GM23338 (cell line): ENCODE data around the gene FHAD1. TPM values are rescaled to one million over a fixed set of nuclear protein-coding genes. Genes with fewer than 3 reads are reported as not detected.
A peak's percentile ranks its signal among the peaks of the same experiment; 100 is the strongest.

Experiments used
- ATAC-seq: fragments of 200-7000 bp; cut with Tn5 transposase; 3 replicates; pipeline ENCODE4 v1.9.1; 2020
- DNase-seq: peaks from one replicate; pipeline ENCODE4 v3.0.0-alpha.2; 2015; ENCODE audit warnings: low spot score
- H2AFZ ChIP-seq: fragments of 200-600 bp; sonication (generic); 2 replicates; pipeline ENCODE4 v1.8.0; 2016; ENCODE audit warnings: antibody characterized with exemption, mild to moderate bottlenecking, moderate library complexity
- H3F3A ChIP-seq: fragments of 200-600 bp; sonication (generic); replicated peaks from 2 replicates; pipeline ENCODE4 v1.8.0; 2017; ENCODE audit warnings: antibody characterized with exemption, mixed run types, low read depth
- H3K27ac ChIP-seq: fragments of 200-600 bp; sonication (generic); 2 replicates; pipeline ENCODE4 v1.6.1; 2016; ENCODE audit warnings: low read depth
- H3K27me3 ChIP-seq: fragments of 200-600 bp; sonication (generic); 2 replicates; pipeline ENCODE4 v1.8.0; 2016; ENCODE audit warnings: mild to moderate bottlenecking, mixed run types, moderate library complexity; ENCODE audit not compliant: insufficient read depth
- H3K36me3 ChIP-seq: fragments of 200-600 bp; sonication (generic); 2 replicates; pipeline ENCODE4 v1.8.0; 2016; ENCODE audit warnings: mild to moderate bottlenecking; ENCODE audit not compliant: insufficient read depth
- H3K4me1 ChIP-seq: fragments of 200-600 bp; sonication (generic); 2 replicates; pipeline ENCODE4 v1.8.0; 2016; ENCODE audit warnings: mild to moderate bottlenecking, moderate library complexity; ENCODE audit not compliant: insufficient read depth
- H3K4me2 ChIP-seq: fragments of 200-600 bp; sonication (generic); 2 replicates; pipeline ENCODE4 v1.7.1; 2017; ENCODE audit warnings: mixed run types
- H3K4me3 ChIP-seq: fragments of 200-600 bp; sonication (generic); 2 replicates; pipeline ENCODE4 v1.6.1; 2016; ENCODE audit warnings: mixed run types
- H3K79me2 ChIP-seq: fragments of 200-600 bp; sonication (generic); replicated peaks from 2 replicates; pipeline ENCODE4 v1.8.0; 2017; ENCODE audit warnings: mild to moderate bottlenecking; ENCODE audit not compliant: insufficient read depth
- H3K9me2 ChIP-seq: fragments of 200-600 bp; sonication (generic); 2 replicates; pipeline ENCODE4 v1.8.0; 2017; ENCODE audit not compliant: insufficient read depth
- H4K20me1 ChIP-seq: fragments of 200-600 bp; sonication (generic); replicated peaks from 2 replicates; pipeline ENCODE4 v1.8.0; 2017; ENCODE audit warnings: mild to moderate bottlenecking; ENCODE audit not compliant: insufficient read depth
- H3K27ac Mint-ChIP-seq: 2 replicates; pipeline ENCODE4 v1.8.0; 2020; ENCODE audit warnings: inconsistent platforms, mild to moderate bottlenecking, moderate library complexity, mixed read lengths
- H3K27me3 Mint-ChIP-seq: 3 replicates; pipeline ENCODE4 v1.8.0; 2022; ENCODE audit warnings: low read depth, mild to moderate bottlenecking, moderate library complexity, mixed read lengths, inconsistent platforms; ENCODE audit not compliant: insufficient read depth, poor library complexity
- H3K36me3 Mint-ChIP-seq: 3 replicates; pipeline ENCODE4 v1.8.0; 2021; ENCODE audit warnings: low read depth, mild to moderate bottlenecking, inconsistent platforms, moderate library complexity, mixed read lengths
- H3K4me1 Mint-ChIP-seq: 3 replicates; pipeline ENCODE4 v1.8.0; 2020; ENCODE audit warnings: mild to moderate bottlenecking, inconsistent platforms, mixed read lengths
- H3K4me3 Mint-ChIP-seq: 3 replicates; pipeline ENCODE4 v1.8.0; 2021; ENCODE audit warnings: moderate library complexity, mild to moderate bottlenecking, inconsistent platforms, mixed read lengths
- H3K9me3 Mint-ChIP-seq: 3 replicates; pipeline ENCODE4 v1.8.0; 2020; ENCODE audit warnings: moderate library complexity, mild to moderate bottlenecking, inconsistent platforms, mixed read lengths
- NANOG ChIP-seq: IDR thresholded peaks from 2 replicates; pipeline ENCODE4 v1.6.1; 2016; ENCODE audit warnings: antibody characterized with exemption, borderline replicate concordance
- STAT1 ChIP-seq: IDR thresholded peaks from one replicate; pipeline ENCODE4 v1.6.1; 2016; ENCODE audit warnings: antibody characterized with exemption; ENCODE audit not compliant: unreplicated experiment
- polyA plus RNA-seq: library from polyadenylated mRNA; unstranded; fragments of >200 nt; fragmentation: Nextera tagmentation; extraction: Ambion mirVana; gene quantifications from 2 replicates; pipeline ENCODE4 v1.2.1, GENCODE V29; 2016
- total RNA-seq: library from RNA; depleted of rRNA; stranded (reverse); fragments of >200 nt; shearing (Covaris generic); gene quantifications from 2 replicates; pipeline ENCODE4 v1.2.3, GENCODE V29; 2014
- TF ChIP-seq, protein P1 (sequence below), 2 experiments: fragments of 200-600 bp in 1 of 2; sonication (generic) in 1 of 2; conservative IDR thresholded peaks; 2 replicates each; pipeline versions ENCODE4 v1.5.1 to v1.6.1; 2016 to 2017; ENCODE audit warnings: antibody characterized with exemption in 2 of 2, low read depth in 2 of 2, mild to moderate bottlenecking in 2 of 2, moderate library complexity in 1 of 2
- TF ChIP-seq, protein P2 (sequence below): fragments of 250-450 bp; sonication (Bioruptor Pico); IDR thresholded peaks from 2 replicates; pipeline ENCODE4 v1.5.0; 2020; ENCODE audit warnings: mild to moderate bottlenecking, moderate library complexity

The FHAD1 gene
- total and polyA plus RNA-seq, 2 experiments from 2014 or later, result 1.8 to 3.3 TPM

DNA sequence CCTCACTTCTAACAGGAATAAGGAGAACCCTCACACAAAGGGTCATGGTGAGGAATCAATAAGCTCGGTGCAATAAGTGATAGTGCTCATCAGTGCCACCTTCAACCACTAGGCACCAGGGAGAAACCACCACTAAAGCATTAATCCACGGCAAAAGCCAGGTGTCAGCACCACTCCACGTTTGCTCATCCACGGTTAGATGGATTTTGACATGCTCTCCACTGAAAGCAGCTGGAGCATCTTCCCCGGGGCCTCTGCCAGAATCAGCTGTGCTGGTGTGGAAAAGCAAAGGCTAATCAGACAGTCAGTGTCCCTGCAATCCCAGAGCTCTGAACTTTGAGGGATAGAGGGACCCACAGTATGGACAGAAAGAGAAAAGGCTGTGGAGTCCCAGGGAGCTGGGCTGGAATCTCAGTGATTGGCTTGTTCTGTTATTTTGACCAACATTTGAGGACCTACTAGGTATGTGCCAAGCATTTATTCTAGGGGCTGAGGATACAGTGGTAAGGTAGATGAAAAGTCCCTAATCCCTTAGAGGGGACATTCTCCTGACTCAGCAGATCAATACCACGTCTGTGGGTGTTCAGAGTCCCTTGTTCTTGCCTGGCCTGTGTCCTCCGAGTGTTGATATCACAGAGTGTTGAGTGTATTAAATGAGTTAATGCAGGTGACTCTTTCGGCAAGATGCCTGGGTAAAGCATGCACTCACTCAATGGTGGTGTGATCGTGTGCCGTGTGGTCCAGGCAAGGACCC, 41.3 kb downstream of the FHAD1 start:
- H3K4me3 Mint-ChIP-seq, result no peak overlapping the region
- H3K27ac Mint-ChIP-seq, result no peak overlapping the region
- H3K36me3 Mint-ChIP-seq, result no peaks in the 10 kb centered on the region
- Histone ChIP-seq H3K4me3 (no peak overlapping the region), H3K79me2 (no peaks in the 10 kb centered on the region), H4K20me1 (no peaks in the 10 kb centered on the region), H3K9me2 (no peaks in the 10 kb centered on the region), H2AFZ (no peak overlapping the region), H3K27me3 (no peaks in the 10 kb centered on the region), H3K27ac (no peak overlapping the region), H3K4me2 (no peak overlapping the region), H3F3A (no peaks in the 10 kb centered on the region), H3K4me1 (no peaks in the 10 kb centered on the region), H3K36me3 (no peaks in the 10 kb centered on the region)
- no peak for DNase-seq
- TF ChIP-seq STAT1, result no peak
- no peak for TF ChIP-seq NANOG
- TF ChIP-seq, protein P1, sequence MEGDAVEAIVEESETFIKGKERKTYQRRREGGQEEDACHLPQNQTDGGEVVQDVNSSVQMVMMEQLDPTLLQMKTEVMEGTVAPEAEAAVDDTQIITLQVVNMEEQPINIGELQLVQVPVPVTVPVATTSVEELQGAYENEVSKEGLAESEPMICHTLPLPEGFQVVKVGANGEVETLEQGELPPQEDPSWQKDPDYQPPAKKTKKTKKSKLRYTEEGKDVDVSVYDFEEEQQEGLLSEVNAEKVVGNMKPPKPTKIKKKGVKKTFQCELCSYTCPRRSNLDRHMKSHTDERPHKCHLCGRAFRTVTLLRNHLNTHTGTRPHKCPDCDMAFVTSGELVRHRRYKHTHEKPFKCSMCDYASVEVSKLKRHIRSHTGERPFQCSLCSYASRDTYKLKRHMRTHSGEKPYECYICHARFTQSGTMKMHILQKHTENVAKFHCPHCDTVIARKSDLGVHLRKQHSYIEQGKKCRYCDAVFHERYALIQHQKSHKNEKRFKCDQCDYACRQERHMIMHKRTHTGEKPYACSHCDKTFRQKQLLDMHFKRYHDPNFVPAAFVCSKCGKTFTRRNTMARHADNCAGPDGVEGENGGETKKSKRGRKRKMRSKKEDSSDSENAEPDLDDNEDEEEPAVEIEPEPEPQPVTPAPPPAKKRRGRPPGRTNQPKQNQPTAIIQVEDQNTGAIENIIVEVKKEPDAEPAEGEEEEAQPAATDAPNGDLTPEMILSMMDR (conservative IDR thresholded peaks at IDR 0.05; ENCODE audit: low read depth in 2 of 2), result 0 out of 4 replicates have a peak, but pooled peaks of 1 of the 2 experiments have one; percentile 16
- TF ChIP-seq, protein P2, sequence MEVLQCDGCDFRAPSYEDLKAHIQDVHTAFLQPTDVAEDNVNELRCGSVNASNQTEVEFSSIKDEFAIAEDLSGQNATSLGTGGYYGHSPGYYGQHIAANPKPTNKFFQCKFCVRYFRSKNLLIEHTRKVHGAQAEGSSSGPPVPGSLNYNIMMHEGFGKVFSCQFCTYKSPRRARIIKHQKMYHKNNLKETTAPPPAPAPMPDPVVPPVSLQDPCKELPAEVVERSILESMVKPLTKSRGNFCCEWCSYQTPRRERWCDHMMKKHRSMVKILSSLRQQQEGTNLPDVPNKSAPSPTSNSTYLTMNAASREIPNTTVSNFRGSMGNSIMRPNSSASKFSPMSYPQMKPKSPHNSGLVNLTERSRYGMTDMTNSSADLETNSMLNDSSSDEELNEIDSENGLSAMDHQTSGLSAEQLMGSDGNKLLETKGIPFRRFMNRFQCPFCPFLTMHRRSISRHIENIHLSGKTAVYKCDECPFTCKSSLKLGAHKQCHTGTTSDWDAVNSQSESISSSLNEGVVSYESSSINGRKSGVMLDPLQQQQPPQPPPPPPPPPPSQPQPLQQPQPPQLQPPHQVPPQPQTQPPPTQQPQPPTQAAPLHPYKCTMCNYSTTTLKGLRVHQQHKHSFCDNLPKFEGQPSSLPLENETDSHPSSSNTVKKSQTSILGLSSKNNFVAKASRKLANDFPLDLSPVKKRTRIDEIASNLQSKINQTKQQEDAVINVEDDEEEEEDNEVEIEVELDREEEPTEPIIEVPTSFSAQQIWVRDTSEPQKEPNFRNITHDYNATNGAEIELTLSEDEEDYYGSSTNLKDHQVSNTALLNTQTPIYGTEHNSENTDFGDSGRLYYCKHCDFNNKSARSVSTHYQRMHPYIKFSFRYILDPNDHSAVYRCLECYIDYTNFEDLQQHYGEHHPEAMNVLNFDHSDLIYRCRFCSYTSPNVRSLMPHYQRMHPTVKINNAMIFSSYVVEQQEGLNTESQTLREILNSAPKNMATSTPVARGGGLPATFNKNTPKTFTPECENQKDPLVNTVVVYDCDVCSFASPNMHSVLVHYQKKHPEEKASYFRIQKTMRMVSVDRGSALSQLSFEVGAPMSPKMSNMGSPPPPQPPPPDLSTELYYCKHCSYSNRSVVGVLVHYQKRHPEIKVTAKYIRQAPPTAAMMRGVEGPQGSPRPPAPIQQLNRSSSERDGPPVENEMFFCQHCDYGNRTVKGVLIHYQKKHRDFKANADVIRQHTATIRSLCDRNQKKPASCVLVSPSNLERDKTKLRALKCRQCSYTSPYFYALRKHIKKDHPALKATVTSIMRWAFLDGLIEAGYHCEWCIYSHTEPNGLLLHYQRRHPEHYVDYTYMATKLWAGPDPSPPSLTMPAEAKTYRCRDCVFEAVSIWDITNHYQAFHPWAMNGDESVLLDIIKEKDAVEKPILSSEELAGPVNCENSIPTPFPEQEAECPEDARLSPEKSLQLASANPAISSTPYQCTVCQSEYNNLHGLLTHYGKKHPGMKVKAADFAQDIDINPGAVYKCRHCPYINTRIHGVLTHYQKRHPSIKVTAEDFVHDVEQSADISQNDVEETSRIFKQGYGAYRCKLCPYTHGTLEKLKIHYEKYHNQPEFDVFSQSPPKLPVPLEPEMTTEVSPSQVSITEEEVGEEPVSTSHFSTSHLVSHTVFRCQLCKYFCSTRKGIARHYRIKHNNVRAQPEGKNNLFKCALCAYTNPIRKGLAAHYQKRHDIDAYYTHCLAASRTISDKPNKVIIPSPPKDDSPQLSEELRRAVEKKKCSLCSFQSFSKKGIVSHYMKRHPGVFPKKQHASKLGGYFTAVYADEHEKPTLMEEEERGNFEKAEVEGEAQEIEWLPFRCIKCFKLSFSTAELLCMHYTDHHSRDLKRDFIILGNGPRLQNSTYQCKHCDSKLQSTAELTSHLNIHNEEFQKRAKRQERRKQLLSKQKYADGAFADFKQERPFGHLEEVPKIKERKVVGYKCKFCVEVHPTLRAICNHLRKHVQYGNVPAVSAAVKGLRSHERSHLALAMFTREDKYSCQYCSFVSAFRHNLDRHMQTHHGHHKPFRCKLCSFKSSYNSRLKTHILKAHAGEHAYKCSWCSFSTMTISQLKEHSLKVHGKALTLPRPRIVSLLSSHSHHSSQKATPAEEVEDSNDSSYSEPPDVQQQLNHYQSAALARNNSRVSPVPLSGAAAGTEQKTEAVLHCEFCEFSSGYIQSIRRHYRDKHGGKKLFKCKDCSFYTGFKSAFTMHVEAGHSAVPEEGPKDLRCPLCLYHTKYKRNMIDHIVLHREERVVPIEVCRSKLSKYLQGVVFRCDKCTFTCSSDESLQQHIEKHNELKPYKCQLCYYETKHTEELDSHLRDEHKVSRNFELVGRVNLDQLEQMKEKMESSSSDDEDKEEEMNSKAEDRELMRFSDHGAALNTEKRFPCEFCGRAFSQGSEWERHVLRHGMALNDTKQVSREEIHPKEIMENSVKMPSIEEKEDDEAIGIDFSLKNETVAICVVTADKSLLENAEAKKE (CRISPR knock-in tag), result no peak
- H3K27me3 Mint-ChIP-seq, result no peaks in the 10 kb centered on the region
- ATAC-seq, result no peak
- H3K4me1 Mint-ChIP-seq, result no peaks in the 10 kb centered on the region
- no peaks in the 10 kb centered on the region for H3K9me3 Mint-ChIP-seq
